C1 segment of cervical spinal cord (tissue), 14 donors: ENCODE data around the gene CEACAM19.
"Not testable (repeated sequence)": the region's sequence is repeated elsewhere in the genome, so short reads cannot be mapped to it uniquely, and the experiment has no call there.

Experiments used
- DNase-seq, 14 donors: peaks; one replicate each; lab custom pipeline; 2025; lab: John Stamatoyannopoulos, UW

CEACAM19 gene

GRCh38 chr19:44673510-44673909, 2.2 kb downstream of the CEACAM19 start:
- DNase-seq = no peak

- no peak for DNase-seq
Measured at GRCh38 chr19:44675521-44675920, 4.2 kb downstream of the CEACAM19 start.

GRCh38 chr19:44677019-44677811, 5.9 kb downstream of the CEACAM19 start:
- DNase-seq = no peak

- no peak for DNase-seq
Measured at GRCh38 chr19:44680536-44680935, 9.3 kb downstream of the CEACAM19 start.

GRCh38 chr19:44681992-44682790, 10.9 kb downstream of the CEACAM19 start:
- no peak for DNase-seq

DNA sequence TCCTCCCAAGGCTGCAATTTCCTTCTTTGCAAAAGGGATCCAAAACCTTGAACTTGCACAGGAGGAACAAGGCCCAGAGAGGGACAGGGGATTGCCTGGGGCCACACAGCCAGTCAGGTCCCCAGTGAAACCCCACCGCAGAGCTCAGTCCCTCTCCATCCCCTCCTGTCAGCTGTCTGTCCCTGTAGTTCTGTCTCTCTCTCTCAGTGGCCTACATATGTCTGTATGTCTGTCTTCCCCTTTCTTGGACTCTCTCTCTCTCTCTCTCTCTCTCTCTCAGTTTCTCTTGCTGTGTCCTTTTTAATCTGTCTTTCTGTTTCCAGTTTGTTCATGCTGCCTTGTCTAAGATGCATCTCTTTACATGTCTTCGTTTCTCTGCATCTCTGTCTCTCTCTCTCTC, 11.5 kb downstream of the CEACAM19 start:
- no peak for DNase-seq

DNA sequence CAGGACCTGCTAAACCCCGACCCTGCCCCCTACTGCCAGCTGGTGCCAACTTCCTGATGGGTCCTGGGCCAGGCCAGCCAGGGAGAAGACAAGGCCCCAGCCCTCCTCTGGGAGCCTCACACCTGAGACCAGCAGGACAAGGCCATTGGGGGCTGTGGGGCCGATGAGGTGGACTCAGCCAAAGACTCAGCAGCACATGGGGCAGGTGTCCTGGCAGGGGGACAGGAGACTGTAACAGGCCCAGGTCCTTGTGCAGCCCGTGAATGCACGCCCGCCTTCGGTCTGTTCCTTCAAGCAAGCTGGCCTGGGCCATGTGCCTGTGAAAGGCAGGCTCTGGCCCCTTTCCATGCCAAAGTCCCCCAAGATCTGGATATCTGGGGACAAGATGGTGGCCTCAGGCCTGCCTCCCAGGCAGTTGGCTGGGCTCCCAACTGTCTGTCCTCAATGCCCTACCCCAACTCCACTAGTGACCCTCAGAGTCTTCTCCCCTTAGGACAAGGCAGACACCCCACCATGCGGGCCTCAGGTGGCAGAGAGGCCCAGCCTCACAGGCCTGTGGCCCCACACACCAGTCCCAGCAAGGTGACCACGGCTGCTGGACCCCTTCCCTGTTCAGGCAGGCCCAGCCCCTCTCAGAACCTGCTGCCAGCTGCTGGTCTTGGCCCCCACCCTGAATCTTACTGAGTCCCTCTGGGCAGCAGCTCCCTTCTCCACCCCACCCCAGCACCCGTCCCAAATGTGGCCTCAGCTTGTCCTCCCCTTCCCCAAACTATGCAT, 12.3 kb downstream of the CEACAM19 start:
- DNase-seq = no peak

DNA sequence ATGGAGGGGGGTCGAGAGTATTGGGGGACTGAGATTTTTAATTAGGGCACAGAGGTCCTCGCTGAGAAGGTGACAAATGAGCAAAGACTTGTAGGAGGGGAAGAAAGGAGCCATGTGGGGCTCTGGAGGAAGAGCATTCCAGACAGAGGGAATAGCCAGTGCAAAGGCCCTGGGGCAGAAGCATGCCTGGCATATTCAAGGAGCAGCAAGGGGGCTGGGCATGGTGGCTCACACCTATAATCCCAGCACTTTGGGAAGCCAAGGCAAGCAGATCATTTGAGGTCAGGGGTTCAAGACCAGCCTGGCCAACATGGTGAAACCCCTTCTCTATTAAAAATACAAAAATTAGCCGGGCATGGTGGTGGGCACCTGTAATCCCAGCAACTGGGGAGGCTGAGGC, 13.1 kb downstream of the CEACAM19 start:
- not testable (repeated sequence) for DNase-seq

DNA sequence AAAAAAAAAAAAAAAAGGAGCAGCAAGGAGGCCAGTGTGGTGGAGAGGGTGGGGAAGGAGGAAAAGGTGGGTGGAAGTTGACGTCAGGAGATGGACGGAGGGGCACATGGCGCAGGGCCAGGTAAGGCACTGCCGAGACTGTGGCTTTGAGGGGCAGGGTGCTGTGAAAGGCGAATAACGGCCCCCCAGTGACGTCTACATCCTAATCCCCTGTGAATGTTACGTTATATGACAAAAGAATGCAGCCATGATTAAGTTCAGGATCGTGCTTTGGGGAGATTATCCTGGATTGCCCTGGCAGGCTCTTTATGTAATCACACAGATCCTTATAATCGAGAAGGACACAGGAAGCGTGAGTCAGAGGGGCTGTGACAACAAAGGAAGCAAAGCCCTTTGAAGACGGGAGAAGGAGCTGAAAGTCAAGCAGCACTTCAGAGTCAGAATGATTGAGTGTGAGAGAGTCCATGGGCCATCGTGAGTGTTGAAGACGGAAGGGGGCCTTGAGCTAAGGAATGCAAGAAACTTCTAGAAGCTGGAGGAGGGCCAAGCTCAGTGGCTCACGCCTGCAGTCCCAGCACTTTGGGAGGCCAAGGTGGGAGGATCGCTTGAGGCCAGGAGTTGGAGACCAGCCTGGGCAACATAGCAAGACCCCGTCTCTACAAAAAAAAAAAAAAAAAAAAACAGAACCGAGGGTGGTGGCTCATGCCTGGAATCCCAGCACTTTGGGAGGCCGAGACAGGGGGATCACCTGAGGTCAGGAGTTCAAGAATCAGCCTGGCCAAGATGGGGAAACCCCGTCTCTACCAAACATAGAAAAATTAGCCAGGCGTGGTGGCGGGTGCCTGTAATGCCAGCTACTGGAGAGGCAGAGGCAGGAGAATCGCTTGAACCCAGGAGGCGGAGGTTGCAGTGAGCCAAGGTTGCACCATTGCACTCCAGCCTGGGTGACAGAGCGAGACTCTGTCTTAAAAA, 13.9 kb downstream of the CEACAM19 start:
- DNase-seq = no peak

DNA sequence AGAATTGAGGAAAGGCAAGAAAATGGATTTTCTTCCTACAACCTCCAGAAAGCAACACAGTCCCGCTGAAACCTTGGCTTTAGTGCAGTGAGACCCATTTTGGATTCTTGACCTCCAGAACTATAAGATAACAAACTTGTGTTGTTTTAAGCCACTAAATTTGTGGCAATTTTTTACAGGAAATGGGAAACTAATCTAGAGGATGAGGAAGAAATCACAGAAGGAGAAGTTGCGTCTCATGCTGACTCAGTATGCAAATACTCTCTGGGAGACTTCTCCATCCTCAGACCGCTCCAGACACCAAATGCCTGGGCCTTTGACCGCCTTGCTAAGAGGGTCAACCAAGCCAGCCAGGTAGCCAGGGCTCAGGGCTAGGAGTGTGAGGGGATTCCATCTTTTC, 14.6 kb downstream of the CEACAM19 start:
- no peak for DNase-seq

DNA sequence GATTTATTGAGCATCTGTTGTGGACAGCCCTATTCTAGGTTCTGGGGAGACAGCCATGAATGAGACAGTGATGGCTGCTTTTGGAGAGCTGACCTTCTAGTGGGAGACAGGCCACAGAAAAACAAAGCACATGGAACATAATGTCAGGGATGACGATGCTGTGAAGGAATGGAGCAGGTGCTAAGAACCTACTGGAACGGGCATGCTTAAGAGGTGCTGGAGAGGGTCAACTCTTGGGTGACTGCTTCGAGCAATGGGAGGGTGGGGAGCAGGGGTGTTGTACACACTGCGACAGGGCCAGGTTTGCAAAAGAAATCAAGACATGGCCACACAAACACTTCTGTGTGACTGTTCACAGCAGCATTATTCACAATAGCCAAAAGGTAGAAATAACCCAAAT, 15.6 kb downstream of the CEACAM19 start:
- DNase-seq = no peak

DNA sequence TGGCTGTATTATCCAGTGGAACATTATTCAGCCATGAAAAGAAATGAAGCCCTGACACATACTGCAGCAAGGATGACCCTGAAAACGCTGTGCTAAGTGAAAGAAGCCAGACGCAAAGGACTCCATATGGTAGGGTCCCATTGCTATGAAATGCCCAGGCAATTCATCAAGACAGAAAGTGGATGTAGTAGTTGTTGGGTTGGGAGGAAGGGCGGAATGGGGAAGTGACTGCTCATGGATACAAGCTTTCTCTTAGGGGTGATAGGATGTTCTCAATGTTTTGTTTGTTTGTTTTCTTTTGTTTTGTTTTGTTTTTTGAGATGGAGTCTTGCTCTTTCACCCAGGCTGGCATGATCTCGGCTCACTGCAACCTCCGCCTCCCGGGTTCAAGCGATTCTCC, 16.6 kb downstream of the CEACAM19 start:
- no peak for DNase-seq

DNA sequence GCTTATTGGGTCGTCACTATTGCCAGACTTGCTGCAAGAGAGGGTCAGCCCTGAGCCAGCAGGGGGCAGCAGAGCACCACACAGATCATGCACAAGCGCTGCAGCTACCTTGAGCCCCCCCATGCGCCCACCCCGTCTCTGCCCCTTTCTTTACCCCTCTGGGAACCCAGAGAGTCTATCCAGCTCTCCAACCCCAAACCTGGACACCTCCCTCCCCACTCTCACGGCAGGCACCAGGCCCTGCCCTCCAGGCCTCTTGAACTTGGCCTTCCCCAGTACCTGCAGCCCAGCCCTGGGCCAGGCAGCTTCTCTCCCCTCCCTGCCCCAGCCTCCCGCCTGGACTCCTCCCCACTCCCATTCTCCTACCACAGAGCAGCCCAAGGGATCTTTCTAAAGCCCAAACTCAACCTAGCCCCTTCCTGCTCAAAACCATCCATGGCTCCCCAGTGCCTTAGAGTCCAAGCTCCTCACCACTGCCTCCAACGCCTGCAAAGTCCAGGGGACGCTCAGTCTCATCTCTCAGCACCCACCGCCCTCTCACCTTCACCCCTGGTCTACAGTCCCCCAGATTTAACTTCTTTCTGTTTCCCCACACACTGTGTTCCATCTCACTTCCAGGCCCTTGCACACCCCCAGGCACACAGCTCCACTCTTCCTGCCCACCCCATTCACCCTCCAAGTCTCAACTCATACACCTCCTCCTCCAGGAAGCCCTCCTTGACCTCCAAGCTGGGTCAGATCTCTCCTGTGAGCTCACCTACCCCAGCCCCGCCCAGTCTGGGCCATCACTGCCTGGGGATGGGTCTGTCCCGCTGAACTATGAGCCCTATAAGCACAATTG, 18.2 kb downstream of the CEACAM19 start:
- peak in 8 of 14 donors; percentile 2 to 65 (median 28) for DNase-seq

- DNase-seq = no peak
Measured at GRCh38 chr19:44690131-44690440, 18.8 kb downstream of the CEACAM19 start.

DNA sequence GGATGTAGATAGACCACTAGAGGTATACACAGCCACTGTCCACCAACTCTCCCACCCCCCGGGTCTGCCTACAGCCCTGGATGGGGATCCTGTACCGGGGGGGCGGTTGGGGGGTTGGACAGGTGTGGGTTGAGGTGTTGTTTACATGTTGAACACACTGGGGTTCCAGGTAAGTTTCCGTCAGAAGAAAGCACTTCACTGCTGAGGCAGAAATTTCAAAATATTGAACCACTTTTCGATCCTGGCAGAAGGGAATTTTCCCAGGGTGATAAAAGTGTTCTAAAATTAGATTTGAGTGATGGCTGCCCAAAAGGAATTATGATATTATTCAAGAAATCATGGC, 21.1 kb downstream of the CEACAM19 start:
- DNase-seq = no peak

DNA sequence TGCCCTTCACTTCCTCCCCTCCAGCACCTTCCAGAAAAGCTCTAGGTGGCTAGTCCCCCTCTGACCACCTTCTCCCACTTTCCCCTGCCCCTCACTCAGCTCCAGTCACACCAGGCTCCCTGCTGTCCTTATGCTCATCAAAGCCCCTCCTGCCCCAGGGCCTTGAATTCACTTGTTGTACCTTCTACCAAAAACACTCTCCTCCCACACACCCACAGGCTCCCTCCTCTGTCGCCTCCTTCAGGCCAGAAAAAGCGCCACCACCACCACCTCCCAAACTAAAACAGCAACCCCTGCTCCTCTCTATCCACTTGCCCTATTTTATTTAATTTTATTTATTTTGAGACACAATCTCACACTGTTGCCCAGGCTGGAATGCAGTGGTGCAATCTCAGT, 22.9 kb downstream of the CEACAM19 start:
- DNase-seq = no peak

- no peak for DNase-seq
Measured at GRCh38 chr19:44696939-44697669, 25.8 kb downstream of the CEACAM19 start.

- DNase-seq = no peak
Measured at GRCh38 chr19:44697670-44698034, 26.4 kb downstream of the CEACAM19 start.

DNA sequence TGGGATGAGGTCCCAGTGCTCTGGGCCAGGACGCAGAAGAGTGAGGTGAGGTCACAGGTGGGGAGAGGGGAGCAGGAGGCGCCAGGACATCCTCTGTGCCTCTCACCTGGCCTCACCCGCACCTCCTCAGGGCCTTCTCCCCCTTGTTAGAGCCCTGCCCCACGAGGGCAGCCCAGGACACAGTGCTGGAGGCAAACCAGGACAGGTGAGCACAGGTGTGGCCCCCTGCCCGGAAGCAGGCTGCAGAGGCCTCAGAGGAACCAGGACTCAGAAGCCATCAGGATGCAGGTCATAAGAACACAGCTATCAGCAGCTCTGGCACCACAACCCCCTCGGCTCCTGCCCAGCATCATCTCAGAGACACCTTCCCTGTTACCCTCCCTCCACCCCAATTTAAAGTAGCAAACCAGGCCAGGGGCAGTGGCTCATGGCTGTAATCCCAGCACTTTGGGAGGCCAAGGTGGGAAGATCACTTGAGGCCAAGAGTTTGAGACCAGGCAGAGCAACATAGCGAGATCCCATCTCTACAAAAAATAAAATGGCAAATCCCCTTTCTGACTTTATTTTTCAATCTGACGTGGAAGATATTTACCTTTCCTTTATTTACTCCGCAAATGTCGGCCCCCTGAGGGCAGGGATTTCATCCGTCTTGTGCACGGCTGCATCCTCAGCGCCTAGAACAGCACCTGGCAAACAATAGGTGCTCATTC, 27.4 kb downstream of the CEACAM19 start, which contains the start of gene CEACAM16:
CEACAM16 (plus strand) TSS at position 660 of the 710 bp plus-strand sequence. CDS start 2,306 bp downstream, outside the sequence.
- no peak for DNase-seq
